ENCODE data around the gene OBSCN.

The OBSCN gene

GRCh38 chr1:228394571-228395394 lies 186.9 kb downstream of the OBSCN start:
- no peak for DNase-seq (ENCODE audit: low read depth in 4 of 4, low spot score in 1 of 4)

GRCh38 chr1:228396770-228397662 lies 189.2 kb downstream of the OBSCN start:
- no peak for DNase-seq (ENCODE audit: low read depth in 4 of 4, low spot score in 1 of 4)

GRCh38 chr1:228397966-228398365 lies 190.1 kb downstream of the OBSCN start:
- no peak for DNase-seq (ENCODE audit: low read depth in 4 of 4, low spot score in 1 of 4)

- no peak for DNase-seq (ENCODE audit: low read depth in 4 of 4, low spot score in 1 of 4)
These were observed 191.1 kb downstream of the OBSCN start for GRCh38 chr1:228398741-228399461.

- DNase-seq (ENCODE audit: low read depth in 4 of 4, low spot score in 1 of 4) = no peak
These were observed 191.8 kb downstream of the OBSCN start for GRCh38 chr1:228399531-228400236.

- no peak for DNase-seq (ENCODE audit: low read depth in 4 of 4, low spot score in 1 of 4)
These were observed 192.4 kb downstream of the OBSCN start for GRCh38 chr1:228400237-228400651.

- no peak for DNase-seq (ENCODE audit: low read depth in 4 of 4, low spot score in 1 of 4)
These were observed 193.0 kb downstream of the OBSCN start for GRCh38 chr1:228400692-228401454.

- no peak for DNase-seq (ENCODE audit: low read depth in 4 of 4, low spot score in 1 of 4)
These were observed 194.2 kb downstream of the OBSCN start for GRCh38 chr1:228401782-228402640.

GRCh38 chr1:228402641-228403025 lies 194.8 kb downstream of the OBSCN start:
- DNase-seq (ENCODE audit: low read depth in 4 of 4, low spot score in 1 of 4) = no peak

- no peak for DNase-seq (ENCODE audit: low read depth in 4 of 4, low spot score in 1 of 4)
These were observed 195.4 kb downstream of the OBSCN start for GRCh38 chr1:228403231-228403631.

GRCh38 chr1:228404107-228404720 lies 196.4 kb downstream of the OBSCN start:
- no peak for DNase-seq (ENCODE audit: low read depth in 4 of 4, low spot score in 1 of 4)

- DNase-seq (ENCODE audit: low read depth in 4 of 4, low spot score in 1 of 4) = no peak
These were observed 197.5 kb downstream of the OBSCN start for GRCh38 chr1:228405200-228405978.

GRCh38 chr1:228405979-228406228 lies 198.1 kb downstream of the OBSCN start:
- no peak for DNase-seq (ENCODE audit: low read depth in 4 of 4, low spot score in 1 of 4)

GRCh38 chr1:228407106-228408040 lies 199.5 kb downstream of the OBSCN start:
- DNase-seq (ENCODE audit: low read depth in 4 of 4, low spot score in 1 of 4) = no peak

GRCh38 chr1:228408041-228408868 lies 200.4 kb downstream of the OBSCN start:
- DNase-seq (ENCODE audit: low read depth in 4 of 4, low spot score in 1 of 4) = no peak

Data from stimulated activated CD4-positive, alpha-beta T cell treated with anti-CD3 and anti-CD28 coated beads, Interleukin-1b, Interleukin-23, amount 100 ng/mL, for 24 hours (primary cell).